HL-60 (cell line): ENCODE results near the gene PRKAG2.

ENCODE experiments used
- DNase-seq, 2 experiments: peaks; one replicate each; pipeline ENCODE4 v3.0.0-alpha.2; 2010 to 2020; ENCODE audit warnings: low read depth in 1 of 2, low spot score in 1 of 2
- H3K27ac ChIP-seq: fragments of 250-450 bp; sonication (Bioruptor Pico); replicated peaks from 2 replicates; pipeline ENCODE4 v1.5.1; 2020; ENCODE audit warnings: mild to moderate bottlenecking, moderate library complexity
- H3K27me3 ChIP-seq: fragments of 250-450 bp; sonication (Bioruptor Pico); 2 replicates; pipeline ENCODE4 v1.5.1; 2021; ENCODE audit warnings: mild to moderate bottlenecking, moderate library complexity; ENCODE audit not compliant: insufficient read depth, poor library complexity, severe bottlenecking
- H3K4me3 ChIP-seq: replicated peaks from 2 replicates; pipeline ENCODE4 v1.5.1; 2011; ENCODE audit warnings: mild to moderate bottlenecking, control low read depth, low read length; ENCODE audit not compliant: insufficient read depth
- GABPA ChIP-seq: IDR thresholded peaks from 2 replicates; pipeline ENCODE4 v1.6.1; 2012; ENCODE audit warnings: low read depth
- POLR2AphosphoS5 ChIP-seq: IDR thresholded peaks from 2 replicates; pipeline ENCODE4 v1.6.1; 2012; ENCODE audit warnings: low read depth
- REST ChIP-seq: IDR thresholded peaks from 2 replicates; pipeline ENCODE4 v1.6.1; 2012; ENCODE audit warnings: low read depth; ENCODE audit not compliant: insufficient replicate concordance
- SPI1 ChIP-seq: IDR thresholded peaks from 2 replicates; pipeline ENCODE4 v1.6.1; 2012; ENCODE audit warnings: low read depth, mild to moderate bottlenecking, borderline replicate concordance
- TF ChIP-seq, protein P1 (sequence below): IDR thresholded peaks from one replicate; pipeline ENCODE4 v1.5.1; 2011; ENCODE audit warnings: low read length, control low read depth, inconsistent platforms; ENCODE audit not compliant: insufficient read depth

PRKAG2 gene

DNA sequence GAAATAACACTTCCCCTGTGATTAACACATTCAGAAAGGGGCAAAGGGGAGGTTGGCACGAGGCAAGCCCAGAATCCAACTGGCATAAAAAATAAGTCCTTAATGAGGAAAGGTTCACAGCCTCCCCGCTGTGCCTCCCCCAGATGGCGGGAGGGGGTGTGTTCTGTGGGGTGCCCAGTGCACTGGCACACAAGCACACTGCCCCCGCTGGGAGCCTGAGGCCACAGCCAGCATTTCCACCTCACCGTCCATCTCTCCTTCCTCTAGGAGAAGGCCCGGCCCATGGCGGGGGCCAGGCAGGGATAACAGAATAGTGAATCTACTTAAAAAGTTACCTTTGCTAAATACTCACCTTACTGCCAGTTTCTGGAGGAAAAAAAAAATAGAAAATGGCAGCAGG is 43.2 kb downstream of the PRKAG2 start:
- TF ChIP-seq POLR2AphosphoS5 (no peak), REST (no peak)
- H3K27me3 ChIP-seq: no peaks in the 10 kb centered on the region
- DNase-seq: no peak

DNA sequence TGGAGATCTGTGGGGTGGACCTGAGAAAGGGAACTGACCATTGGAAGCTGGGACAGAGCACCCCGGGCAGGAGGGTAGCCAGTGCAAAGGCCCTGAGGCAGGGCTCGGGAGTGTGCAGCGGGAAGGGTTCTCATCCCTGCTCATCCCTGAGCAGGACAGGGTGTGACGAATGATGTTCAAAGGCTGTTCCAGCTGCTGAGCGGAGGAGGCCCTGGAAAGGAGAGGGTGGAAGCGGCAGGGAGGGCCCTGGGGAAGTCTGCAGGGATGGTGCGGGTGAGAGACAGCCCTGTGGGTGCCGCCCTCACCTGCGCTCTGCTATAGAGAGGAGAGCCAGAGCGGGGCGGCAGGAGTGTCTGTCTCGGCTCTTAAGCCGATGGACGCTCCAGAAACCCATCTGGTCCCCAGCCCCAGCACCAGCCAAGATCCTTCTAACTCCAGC is 43.7 kb downstream of the PRKAG2 start:
- Histone ChIP-seq H3K27me3 (no peaks in the 10 kb centered on the region), H3K4me3 (no peak overlapping the region), H3K27ac (no peak overlapping the region)
- TF ChIP-seq GABPA (no peak), POLR2AphosphoS5 (no peak), SPI1 (no peak)
- TF ChIP-seq, protein P1, sequence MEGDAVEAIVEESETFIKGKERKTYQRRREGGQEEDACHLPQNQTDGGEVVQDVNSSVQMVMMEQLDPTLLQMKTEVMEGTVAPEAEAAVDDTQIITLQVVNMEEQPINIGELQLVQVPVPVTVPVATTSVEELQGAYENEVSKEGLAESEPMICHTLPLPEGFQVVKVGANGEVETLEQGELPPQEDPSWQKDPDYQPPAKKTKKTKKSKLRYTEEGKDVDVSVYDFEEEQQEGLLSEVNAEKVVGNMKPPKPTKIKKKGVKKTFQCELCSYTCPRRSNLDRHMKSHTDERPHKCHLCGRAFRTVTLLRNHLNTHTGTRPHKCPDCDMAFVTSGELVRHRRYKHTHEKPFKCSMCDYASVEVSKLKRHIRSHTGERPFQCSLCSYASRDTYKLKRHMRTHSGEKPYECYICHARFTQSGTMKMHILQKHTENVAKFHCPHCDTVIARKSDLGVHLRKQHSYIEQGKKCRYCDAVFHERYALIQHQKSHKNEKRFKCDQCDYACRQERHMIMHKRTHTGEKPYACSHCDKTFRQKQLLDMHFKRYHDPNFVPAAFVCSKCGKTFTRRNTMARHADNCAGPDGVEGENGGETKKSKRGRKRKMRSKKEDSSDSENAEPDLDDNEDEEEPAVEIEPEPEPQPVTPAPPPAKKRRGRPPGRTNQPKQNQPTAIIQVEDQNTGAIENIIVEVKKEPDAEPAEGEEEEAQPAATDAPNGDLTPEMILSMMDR: no peak
- no peak for DNase-seq

More for the DNA sequence above, 43.2 kb downstream of the PRKAG2 start:
- Histone ChIP-seq H3K4me3 (no peak overlapping the region), H3K27ac (no peak overlapping the region)

DNA sequence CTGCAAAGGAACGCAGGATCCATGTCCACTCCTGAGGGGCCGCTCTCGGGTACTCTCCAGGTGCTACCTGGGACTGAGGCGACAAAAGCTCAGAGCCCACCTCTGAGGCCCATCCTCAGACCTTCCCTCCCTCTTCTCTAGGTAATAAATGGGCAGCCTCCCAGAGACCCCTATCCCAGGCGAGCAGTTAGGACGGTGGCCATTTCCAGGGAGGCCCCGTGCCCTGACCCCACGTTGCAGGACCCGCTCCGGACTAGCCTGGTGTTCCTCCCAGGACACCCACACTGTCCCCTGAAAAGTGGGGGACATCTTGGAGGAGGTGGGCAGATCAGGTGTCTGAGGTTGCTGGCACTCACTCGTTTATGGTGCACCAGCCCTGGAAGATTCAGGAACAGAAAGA is 44.3 kb downstream of the PRKAG2 start:
- no peak for DNase-seq
- no peaks in the 10 kb centered on the region for H3K27me3 ChIP-seq
- H3K4me3 ChIP-seq: no peak overlapping the region
- no peak for TF ChIP-seq SPI1
- no peak for TF ChIP-seq POLR2AphosphoS5
- TF ChIP-seq, protein P1: no peak
- TF ChIP-seq GABPA: no peak
- H3K27ac ChIP-seq: no peak overlapping the region

- Histone ChIP-seq H3K4me3 (no peak overlapping the region), H3K27ac (no peak overlapping the region), H3K27me3 (no peaks in the 10 kb centered on the region)
- DNase-seq: no peak
- TF ChIP-seq REST (no peak), SPI1 (no peak)
Measured at GRCh38 chr7:151832138-151832537, 44.8 kb downstream of the PRKAG2 start.

- no peak for DNase-seq
- Histone ChIP-seq H3K27me3 (no peaks in the 10 kb centered on the region), H3K4me3 (no peak overlapping the region), H3K27ac (no peak overlapping the region)
- TF ChIP-seq SPI1: no peak
- no peak for TF ChIP-seq GABPA
- TF ChIP-seq, protein P1: no peak
- TF ChIP-seq POLR2AphosphoS5: no peak
- no peak for TF ChIP-seq REST
Measured at GRCh38 chr7:151831606-151832005, 45.3 kb downstream of the PRKAG2 start.
